CD14-positive monocyte (primary cell): ENCODE data around the gene ANO4. TPM values are rescaled to one million over a fixed set of nuclear protein-coding genes. Genes with fewer than 3 reads are reported as not detected.

Source experiments
- DNase-seq, 3 donors: peaks; one replicate each; pipeline ENCODE4 v3.0.0-alpha.2; 2011 to 2022
- H2AFZ ChIP-seq: 2 replicates; pipeline ENCODE4 v1.6.0; 2012; ENCODE audit warnings: mild to moderate bottlenecking, low read depth, low read length, inconsistent platforms; ENCODE audit not compliant: insufficient read depth, poor library complexity, severe bottlenecking
- H3K27ac ChIP-seq, 2 donors: 1 replicate in 1 of 2; 2 replicates in 1 of 2; pipeline ENCODE4 v1.5.1; 2012 to 2013; ENCODE audit warnings: low read length in 2 of 2, control low read depth in 1 of 2, inconsistent platforms in 1 of 2, low read depth in 1 of 2, mild to moderate bottlenecking in 1 of 2
- H3K27me3 ChIP-seq, 2 donors: one replicate each; pipeline versions ENCODE4 v1.6.0 to v1.6.1; 2011 to 2013; ENCODE audit warnings: low read length in 2 of 2; ENCODE audit not compliant: control insufficient read depth in 2 of 2, insufficient read depth in 2 of 2
- H3K36me3 ChIP-seq, 2 donors: replicated peaks in 1 of 2; 1 replicate in 1 of 2; 2 replicates in 1 of 2; pipeline versions ENCODE4 v1.5.1 to v1.6.1; 2012 to 2013; ENCODE audit warnings: low read length in 2 of 2, control low read depth in 1 of 2, inconsistent platforms in 1 of 2, mild to moderate bottlenecking in 1 of 2; ENCODE audit not compliant: insufficient read depth in 2 of 2, control insufficient read depth in 1 of 2
- H3K4me1 ChIP-seq, 2 donors: 1 replicate in 1 of 2; 2 replicates in 1 of 2; pipeline versions ENCODE4 v1.5.1 to v1.6.1; 2012 to 2013; ENCODE audit warnings: low read length in 2 of 2, control low read depth in 1 of 2, inconsistent platforms in 1 of 2, mild to moderate bottlenecking in 1 of 2, moderate library complexity in 1 of 2; ENCODE audit not compliant: insufficient read depth in 2 of 2, control insufficient read depth in 1 of 2
- H3K4me2 ChIP-seq: replicated peaks from 2 replicates; pipeline ENCODE3; 2012; ENCODE audit warnings: low read length, moderate library complexity, mild to moderate bottlenecking; ENCODE audit not compliant: poor library complexity, severe bottlenecking; ENCODE audit errors: extremely low read depth
- H3K4me3 ChIP-seq, 3 experiments: fragments of 200-600 bp in 1 of 3; sonication (generic) in 1 of 3; replicated peaks in 1 of 3; 1 replicate in 2 of 3; 2 replicates in 1 of 3; pipeline ENCODE4 v1.5.1; 2011 to 2013; ENCODE audit warnings: low read length in 3 of 3, mild to moderate bottlenecking in 3 of 3, control low read depth in 2 of 3, low read depth in 2 of 3, inconsistent platforms in 1 of 3, moderate library complexity in 1 of 3
- H3K79me2 ChIP-seq: 2 replicates; pipeline ENCODE4 v1.6.0; 2012; ENCODE audit warnings: mild to moderate bottlenecking, control low read depth, inconsistent platforms, low read length, moderate library complexity; ENCODE audit not compliant: insufficient read depth
- H3K9ac ChIP-seq: 2 replicates; pipeline ENCODE4 v1.6.0; 2017; ENCODE audit warnings: low read length, mild to moderate bottlenecking; ENCODE audit not compliant: insufficient read depth, poor library complexity, severe bottlenecking
- H3K9me3 ChIP-seq, 2 donors: replicated peaks in 1 of 2; 1 replicate in 1 of 2; 2 replicates in 1 of 2; pipeline versions ENCODE4 v1.5.1 to v1.6.1; 2012 to 2013; ENCODE audit warnings: low read length in 2 of 2, control low read depth in 1 of 2; ENCODE audit not compliant: control insufficient read depth in 1 of 2, insufficient read depth in 1 of 2
- H4K20me1 ChIP-seq: 2 replicates; pipeline ENCODE4 v1.6.0; 2012; ENCODE audit warnings: mild to moderate bottlenecking, low read length, control low read depth, moderate library complexity; ENCODE audit not compliant: insufficient read depth
- H3K27ac Mint-ChIP-seq, 7 donors: one replicate each; pipeline ENCODE4 v1.8.0; 2020; ENCODE audit warnings: mild to moderate bottlenecking in 7 of 7, mixed read lengths in 7 of 7, moderate library complexity in 6 of 7, inconsistent platforms in 2 of 7
- H3K27me3 Mint-ChIP-seq, 3 donors: one replicate each; pipeline ENCODE4 v1.8.0; 2021 to 2022; ENCODE audit warnings: low read depth in 3 of 3, mild to moderate bottlenecking in 3 of 3, mixed read lengths in 3 of 3, moderate library complexity in 3 of 3, inconsistent platforms in 1 of 3
- H3K36me3 Mint-ChIP-seq, 2 donors: one replicate each; pipeline ENCODE4 v1.8.0; 2020; ENCODE audit warnings: mixed read lengths in 2 of 2, inconsistent platforms in 1 of 2, mild to moderate bottlenecking in 1 of 2
- H3K4me1 Mint-ChIP-seq: one replicate; pipeline ENCODE4 v1.8.0; 2020; ENCODE audit warnings: mild to moderate bottlenecking, mixed read lengths
- H3K4me3 Mint-ChIP-seq, 2 donors: one replicate each; pipeline ENCODE4 v1.8.0; 2020; ENCODE audit warnings: mild to moderate bottlenecking in 2 of 2, mixed read lengths in 2 of 2, moderate library complexity in 1 of 2
- H3K9me3 Mint-ChIP-seq, 7 donors: one replicate each; pipeline ENCODE4 v1.8.0; 2020 to 2022; ENCODE audit warnings: mixed read lengths in 7 of 7, mild to moderate bottlenecking in 6 of 7, moderate library complexity in 6 of 7, inconsistent platforms in 2 of 7
- CTCF ChIP-seq: fragments of 200-600 bp; IDR thresholded peaks from one replicate; pipeline ENCODE4 v1.8.0; 2022; ENCODE audit warnings: antibody characterized with exemption, mild to moderate bottlenecking
- WGBS: methylation state at CpG from one replicate; pipeline ENCODE4 v1.1.5; 2013; ENCODE audit warnings: missing lambda C conversion rate; ENCODE audit not compliant: insufficient coverage; 5-methylcytosine and 5-hydroxymethylcytosine counted together
- intact Hi-C, 2 donors: fragments of 100-400 bp; cut with micrococcal nuclease; formaldehyde crosslinking; loops; one replicate each; pipeline versions ENCODE4 v1.15.0 to v1.15.1; 2023
- polyA plus RNA-seq, 3 donors: library from polyadenylated mRNA; depleted of rRNA in 1 of 3; unstranded in 2 of 3; stranded (reverse) in 1 of 3; fragments of 300-500 nt in 2 of 3; fragments of >200 nt in 1 of 3; fragmentation: Illumina TruSeq in 2 of 3; gene quantifications; 1 replicate in 2 of 3; 2 replicates in 1 of 3; pipeline ENCODE4 v1.2.3, GENCODE V29; 2012 to 2021

Gene ANO4
- polyA plus RNA-seq, 3 donors = not detected

DNA sequence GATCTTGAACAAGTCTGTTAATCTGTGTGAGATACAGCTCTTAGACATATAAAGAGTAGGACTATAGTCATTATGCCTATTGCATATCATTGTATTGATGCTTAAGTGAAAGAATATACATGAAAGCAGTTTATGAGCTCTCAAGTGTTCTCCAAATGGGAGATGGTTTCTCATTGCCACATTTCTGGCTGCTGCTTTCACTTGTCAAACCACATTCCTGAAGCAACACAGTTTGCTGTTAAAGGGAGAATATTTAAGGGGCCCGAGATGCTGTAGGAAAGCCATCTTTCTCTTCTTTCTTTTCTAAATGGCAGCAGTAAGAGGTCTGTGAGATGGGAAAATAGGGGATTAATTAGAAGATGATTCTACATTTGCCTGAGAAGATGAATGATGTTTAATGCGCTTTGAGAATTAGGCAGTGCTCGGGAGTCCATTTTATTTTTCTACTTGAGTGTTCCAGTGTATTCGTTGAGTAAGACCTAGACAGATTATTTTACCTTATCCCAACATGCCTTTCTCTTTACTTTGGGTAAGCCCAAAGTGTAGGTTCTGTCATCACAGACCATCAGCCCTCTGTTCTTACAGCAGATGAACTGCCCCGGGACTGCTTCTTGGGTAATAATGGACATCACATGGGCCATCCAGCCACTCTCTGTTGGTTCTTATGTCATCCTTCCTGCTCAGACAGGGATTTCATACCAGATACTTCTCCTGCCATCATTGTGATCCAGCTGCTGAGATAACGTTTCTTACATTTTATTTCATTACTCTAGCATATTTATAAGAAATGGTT, 35.6 kb downstream of the ANO4 start:
- TF ChIP-seq CTCF = no peak
- Histone ChIP-seq H3K27me3 (no peaks in the 10 kb centered on the region), H3K79me2 (no peaks in the 10 kb centered on the region), H3K4me3 (no peak overlapping the region), H3K9me3 (no peaks in the 10 kb centered on the region), H3K36me3 (no peaks in the 10 kb centered on the region), H3K27ac (no peak overlapping the region), H3K4me2 (no peak overlapping the region), H3K4me1 (no peaks in the 10 kb centered on the region), H3K9ac (no peak overlapping the region), H2AFZ (no peak overlapping the region), H4K20me1 (no peaks in the 10 kb centered on the region)
- Mint-ChIP-seq H3K27me3 (peaks cover 0 to 1% (median 0%) of the 10 kb centered on the region in 3 donors), H3K4me1 (no peaks in the 10 kb centered on the region), H3K36me3 (no peaks in the 10 kb centered on the region), H3K4me3 (no peak overlapping the region), H3K27ac (no peak overlapping the region), H3K9me3 (peaks cover 0 to 1% (median 0%) of the 10 kb centered on the region in 7 donors)
- WGBS = 93% methylated on average over 2 of the region's 6 CpGs
- intact Hi-C loops = no loop called here
- DNase-seq = no peak

DNA sequence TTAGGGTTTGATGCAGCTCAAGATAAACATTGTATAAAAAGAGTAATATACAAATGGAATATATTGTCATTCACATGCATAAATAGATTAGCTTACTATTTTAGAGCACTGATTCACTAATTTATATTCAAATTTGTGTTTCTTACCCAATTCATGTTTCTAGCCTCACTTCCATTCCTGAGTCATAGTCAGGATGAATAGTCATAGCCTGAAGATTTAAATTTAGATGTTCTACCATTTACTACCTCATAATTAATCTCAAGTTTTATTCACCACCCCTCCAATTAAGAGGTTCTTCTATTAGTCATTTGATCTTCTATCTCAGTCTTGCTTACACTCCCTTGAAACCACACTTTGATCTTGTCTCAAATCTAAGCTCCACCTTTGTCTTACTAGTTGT, 38.7 kb downstream of the ANO4 start:
- H3K27me3 Mint-ChIP-seq = peaks cover 0 to 4% (median 0%) of the 10 kb centered on the region in 3 donors
- Histone ChIP-seq H3K27ac (no peak overlapping the region), H3K79me2 (no peaks in the 10 kb centered on the region), H4K20me1 (no peaks in the 10 kb centered on the region), H3K9ac (no peak overlapping the region), H3K36me3 (no peaks in the 10 kb centered on the region), H3K27me3 (no peaks in the 10 kb centered on the region), H3K9me3 (no peaks in the 10 kb centered on the region), H3K4me2 (no peak overlapping the region), H2AFZ (no peak overlapping the region), H3K4me1 (no peaks in the 10 kb centered on the region), H3K4me3 (no peak overlapping the region)
- no peak overlapping the region for H3K4me3 Mint-ChIP-seq
- H3K4me1 Mint-ChIP-seq = no peaks in the 10 kb centered on the region
- intact Hi-C loops = no loop called here
- DNase-seq = no peak
- H3K36me3 Mint-ChIP-seq = no peaks in the 10 kb centered on the region
- H3K9me3 Mint-ChIP-seq = peaks cover 0 to 1% (median 0%) of the 10 kb centered on the region in 7 donors
- H3K27ac Mint-ChIP-seq = no peak overlapping the region
- no peak for TF ChIP-seq CTCF
